HEK293 (cell line): Measurements from ENCODE around the gene RRAS.

Source experiments
- BCL6B ChIP-seq: fragments of 450-650 bp; formaldehyde crosslinking; IDR thresholded peaks from 2 replicates; pipeline ENCODE4 v1.5.1; 2017; ENCODE audit warnings: missing biosample characterization, missing genetic modification characterization
- ELK4 ChIP-seq: IDR thresholded peaks from 2 replicates; pipeline ENCODE4 v1.6.1; 2011; ENCODE audit warnings: mild to moderate bottlenecking, low read depth, low read length, borderline replicate concordance
- GLIS1 ChIP-seq: fragments of 450-650 bp; formaldehyde crosslinking; IDR thresholded peaks from 2 replicates; pipeline ENCODE4 v1.5.1; 2016; ENCODE audit warnings: missing biosample characterization, missing genetic modification characterization
- HOXC10 ChIP-seq: sonication (generic); formaldehyde crosslinking; IDR thresholded peaks from 2 replicates; pipeline ENCODE4 v1.8.1; 2023; ENCODE audit warnings: mild to moderate bottlenecking, missing genetic modification reagents
- KLF1 ChIP-seq: fragments of 450-650 bp; formaldehyde crosslinking; IDR thresholded peaks from 2 replicates; pipeline ENCODE4 v1.5.1; 2016; ENCODE audit warnings: missing biosample characterization, missing genetic modification characterization
- KLF16 ChIP-seq: fragments of 450-650 bp; formaldehyde crosslinking; IDR thresholded peaks from 2 replicates; pipeline ENCODE4 v1.5.1; 2017; ENCODE audit warnings: missing biosample characterization, missing genetic modification characterization
- KLF8 ChIP-seq: fragments of 450-650 bp; formaldehyde crosslinking; IDR thresholded peaks from 2 replicates; pipeline ENCODE4 v1.5.1; 2016; ENCODE audit warnings: missing biosample characterization, missing genetic modification characterization
- ZBTB21 ChIP-seq: fragments of 450-650 bp; formaldehyde crosslinking; IDR thresholded peaks from 2 replicates; pipeline ENCODE4 v1.5.1; 2017; ENCODE audit warnings: missing biosample characterization, missing genetic modification characterization
- ZBTB7A ChIP-seq: fragments of 450-650 bp; formaldehyde crosslinking; IDR thresholded peaks from 2 replicates; pipeline ENCODE4 v1.5.1; 2016; ENCODE audit warnings: low read depth, missing biosample characterization, missing genetic modification characterization
- ZFP37 ChIP-seq: fragments of 450-650 bp; formaldehyde crosslinking; IDR thresholded peaks from 2 replicates; pipeline ENCODE4 v1.5.1; 2016; ENCODE audit warnings: missing biosample characterization, missing genetic modification characterization
- ZFP69B ChIP-seq: fragments of 450-650 bp; formaldehyde crosslinking; IDR thresholded peaks from 2 replicates; pipeline ENCODE4 v1.5.1; 2016; ENCODE audit warnings: missing biosample characterization, missing genetic modification characterization
- ZNF10 ChIP-seq: fragments of 450-650 bp; formaldehyde crosslinking; IDR thresholded peaks from 2 replicates; pipeline ENCODE4 v1.5.1; 2017; ENCODE audit warnings: missing biosample characterization, missing genetic modification characterization
- ZNF132 ChIP-seq: fragments of 450-650 bp; formaldehyde crosslinking; IDR thresholded peaks from 2 replicates; pipeline ENCODE4 v1.5.1; 2017; ENCODE audit warnings: missing biosample characterization, missing genetic modification characterization, borderline replicate concordance
- ZNF175 ChIP-seq: fragments of 450-650 bp; formaldehyde crosslinking; IDR thresholded peaks from 2 replicates; pipeline ENCODE4 v1.5.1; 2016; ENCODE audit warnings: missing biosample characterization, missing genetic modification characterization
- ZNF184 ChIP-seq: fragments of 450-650 bp; IDR thresholded peaks from 2 replicates; pipeline ENCODE4 v1.5.1; 2018; ENCODE audit warnings: missing biosample characterization, mild to moderate bottlenecking, missing genetic modification characterization
- ZNF239 ChIP-seq: fragments of 450-650 bp; formaldehyde crosslinking; IDR thresholded peaks from 2 replicates; pipeline ENCODE4 v1.5.1; 2016; ENCODE audit warnings: missing biosample characterization, missing genetic modification characterization
- ZNF292 ChIP-seq: fragments of 450-650 bp; formaldehyde crosslinking; IDR thresholded peaks from 2 replicates; pipeline ENCODE4 v1.5.1; 2016; ENCODE audit warnings: low read depth, missing biosample characterization, missing genetic modification characterization, borderline replicate concordance
- ZNF433 ChIP-seq: fragments of 450-650 bp; formaldehyde crosslinking; IDR thresholded peaks from 2 replicates; pipeline ENCODE4 v1.5.1; 2016; ENCODE audit warnings: missing biosample characterization, missing genetic modification characterization, low read depth
- ZNF518A ChIP-seq: fragments of 450-650 bp; formaldehyde crosslinking; conservative IDR thresholded peaks from 2 replicates; pipeline ENCODE4 v1.5.1; 2016; ENCODE audit warnings: low read depth, missing biosample characterization, missing genetic modification characterization
- ZNF596 ChIP-seq: fragments of 450-650 bp; IDR thresholded peaks from 2 replicates; pipeline ENCODE4 v1.5.0; 2018; ENCODE audit warnings: missing biosample characterization, mild to moderate bottlenecking, missing genetic modification characterization, moderate library complexity
- ZNF654 ChIP-seq: fragments of 450-650 bp; formaldehyde crosslinking; IDR thresholded peaks from 2 replicates; pipeline ENCODE4 v1.5.1; 2016; ENCODE audit warnings: low read depth, missing biosample characterization, missing genetic modification characterization
- ZNF830 ChIP-seq: fragments of 450-650 bp; IDR thresholded peaks from 2 replicates; pipeline ENCODE4 v1.5.0; 2018; ENCODE audit warnings: missing biosample characterization, missing genetic modification characterization, low read depth, mild to moderate bottlenecking, moderate library complexity
- ZXDB ChIP-seq: fragments of 450-650 bp; formaldehyde crosslinking; IDR thresholded peaks from 2 replicates; pipeline ENCODE4 v1.5.1; 2016; ENCODE audit warnings: missing biosample characterization, missing genetic modification characterization
- TF ChIP-seq, protein P1 (sequence below): fragments of 450-650 bp; formaldehyde crosslinking; IDR thresholded peaks from 2 replicates; pipeline ENCODE4 v1.5.1; 2016; ENCODE audit warnings: missing biosample characterization, missing genetic modification characterization
- TF ChIP-seq, protein P2 (sequence below): fragments of 450-650 bp; formaldehyde crosslinking; IDR thresholded peaks from 2 replicates; pipeline ENCODE4 v1.5.1; 2016; ENCODE audit warnings: missing biosample characterization, missing genetic modification characterization
- TF ChIP-seq, protein P3 (sequence below): fragments of 450-650 bp; formaldehyde crosslinking; IDR thresholded peaks from 2 replicates; pipeline ENCODE4 v1.5.1; 2016; ENCODE audit warnings: missing biosample characterization, missing genetic modification characterization

Gene RRAS

GRCh38 chr19:49677231-49677900 lies 37.4 kb upstream of the RRAS start, which contains the start of gene PRMT1 (continued):
- TF ChIP-seq HOXC10 (CRISPR knock-in tag) (no peak), ZNF10 (no peak), ZXDB (tag by site-specific recombination) (peak; percentile 96), GLIS1 (tag by site-specific recombination) (peak; percentile 86), ZNF184 (no peak), ELK4 (no peak), KLF1 (peak; percentile 61), KLF16 (tag by site-specific recombination) (peak; percentile 99), ZNF518A (tag by site-specific recombination) (no peak), ZNF175 (tag by site-specific recombination) (no peak), ZNF433 (tag by site-specific recombination) (no peak), ZFP69B (tag by site-specific recombination) (peak; percentile 76; the same call in 1 of the 2 replicates), ZNF292 (tag by site-specific recombination) (no peak), ZBTB7A (peak; percentile 98), BCL6B (no peak), ZNF654 (tag by site-specific recombination) (no peak), ZFP37 (tag by site-specific recombination) (peak; percentile 29; the same call in 1 of the 2 replicates), ZNF239 (tag by site-specific recombination) (no peak), ZNF596 (tag by site-specific recombination) (no peak), ZNF132 (tag by site-specific recombination) (no peak), ZNF830 (tag by site-specific recombination) (no peak), KLF8 (peak; percentile 79), ZBTB21 (tag by site-specific recombination) (no peak; the same call in 1 of the 2 replicates)
- TF ChIP-seq, protein P1, sequence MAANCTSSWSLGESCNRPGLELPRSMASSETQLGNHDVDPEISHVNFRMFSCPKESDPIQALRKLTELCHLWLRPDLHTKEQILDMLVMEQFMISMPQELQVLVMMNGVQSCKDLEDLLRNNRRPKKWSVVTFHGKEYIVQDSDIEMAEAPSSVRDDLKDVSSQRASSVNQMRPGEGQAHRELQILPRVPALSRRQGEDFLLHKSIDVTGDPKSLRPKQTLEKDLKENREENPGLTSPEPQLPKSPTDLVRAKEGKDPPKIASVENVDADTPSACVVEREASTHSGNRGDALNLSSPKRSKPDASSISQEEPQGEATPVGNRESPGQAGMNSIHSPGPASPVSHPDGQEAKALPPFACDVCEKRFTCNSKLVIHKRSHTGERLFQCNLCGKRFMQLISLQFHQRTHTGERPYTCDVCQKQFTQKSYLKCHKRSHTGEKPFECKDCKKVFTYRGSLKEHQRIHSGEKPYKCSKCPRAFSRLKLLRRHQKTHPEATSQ, result no peak
- TF ChIP-seq, protein P2, sequence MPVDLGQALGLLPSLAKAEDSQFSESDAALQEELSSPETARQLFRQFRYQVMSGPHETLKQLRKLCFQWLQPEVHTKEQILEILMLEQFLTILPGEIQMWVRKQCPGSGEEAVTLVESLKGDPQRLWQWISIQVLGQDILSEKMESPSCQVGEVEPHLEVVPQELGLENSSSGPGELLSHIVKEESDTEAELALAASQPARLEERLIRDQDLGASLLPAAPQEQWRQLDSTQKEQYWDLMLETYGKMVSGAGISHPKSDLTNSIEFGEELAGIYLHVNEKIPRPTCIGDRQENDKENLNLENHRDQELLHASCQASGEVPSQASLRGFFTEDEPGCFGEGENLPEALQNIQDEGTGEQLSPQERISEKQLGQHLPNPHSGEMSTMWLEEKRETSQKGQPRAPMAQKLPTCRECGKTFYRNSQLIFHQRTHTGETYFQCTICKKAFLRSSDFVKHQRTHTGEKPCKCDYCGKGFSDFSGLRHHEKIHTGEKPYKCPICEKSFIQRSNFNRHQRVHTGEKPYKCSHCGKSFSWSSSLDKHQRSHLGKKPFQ (tag by site-specific recombination), result no peak
- TF ChIP-seq, protein P3, sequence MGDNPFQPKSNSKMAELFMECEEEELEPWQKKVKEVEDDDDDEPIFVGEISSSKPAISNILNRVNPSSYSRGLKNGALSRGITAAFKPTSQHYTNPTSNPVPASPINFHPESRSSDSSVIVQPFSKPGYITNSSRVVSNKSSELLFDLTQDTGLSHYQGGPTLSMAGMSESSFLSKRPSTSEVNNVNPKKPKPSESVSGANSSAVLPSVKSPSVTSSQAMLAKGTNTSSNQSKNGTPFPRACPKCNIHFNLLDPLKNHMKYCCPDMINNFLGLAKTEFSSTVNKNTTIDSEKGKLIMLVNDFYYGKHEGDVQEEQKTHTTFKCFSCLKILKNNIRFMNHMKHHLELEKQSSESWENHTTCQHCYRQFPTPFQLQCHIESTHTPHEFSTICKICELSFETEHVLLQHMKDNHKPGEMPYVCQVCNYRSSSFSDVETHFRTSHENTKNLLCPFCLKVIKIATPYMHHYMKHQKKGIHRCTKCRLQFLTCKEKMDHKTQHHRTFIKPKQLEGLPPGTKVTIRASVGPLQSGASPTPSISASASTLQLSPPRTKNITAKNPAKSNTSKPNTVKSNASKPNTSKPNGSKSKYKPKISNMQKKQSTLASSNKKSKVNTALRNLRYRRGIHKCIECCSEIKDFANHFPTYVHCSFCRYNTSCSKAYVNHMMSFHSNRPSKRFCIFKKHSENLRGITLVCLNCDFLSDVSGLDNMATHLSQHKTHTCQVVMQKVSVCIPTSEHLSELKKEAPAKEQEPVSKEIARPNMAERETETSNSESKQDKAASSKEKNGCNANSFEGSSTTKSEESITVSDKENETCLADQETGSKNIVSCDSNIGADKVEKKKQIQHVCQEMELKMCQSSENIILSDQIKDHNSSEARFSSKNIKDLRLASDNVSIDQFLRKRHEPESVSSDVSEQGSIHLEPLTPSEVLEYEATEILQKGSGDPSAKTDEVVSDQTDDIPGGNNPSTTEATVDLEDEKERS (tag by site-specific recombination), result peak; percentile 65; the same call in 1 of the 2 replicates
